CD4-positive, alpha-beta T cell (primary cell): ENCODE measurements around the gene PIP5K1B. TPM values are rescaled to one million over a fixed set of nuclear protein-coding genes. Genes with fewer than 3 reads are reported as not detected.

ENCODE experiments used
- ATAC-seq: fragments of 200-7000 bp; cut with Tn5 transposase; one replicate; pipeline ENCODE4 v1.10.0; 2022; ENCODE audit warnings: mild to moderate bottlenecking; ENCODE audit not compliant: poor library complexity
- CTCF ChIA-PET: fragments of 350-600 bp; sonication (Branson Sonifier 250); formaldehyde crosslinking; loops from one replicate; lab custom pipeline; 2021; ENCODE audit warnings: antibody characterized with exemption, inconsistent platforms; lab: Charles Lee
- POLR2A ChIA-PET: fragments of 350-600 bp; sonication (Branson Sonifier 250); formaldehyde crosslinking; loops from one replicate; lab custom pipeline; 2021; ENCODE audit warnings: antibody characterized with exemption, inconsistent platforms; lab: Charles Lee
- DNase-seq, 14 experiments: peaks; one replicate each; pipeline ENCODE4 v3.0.0-alpha.2; 2013 to 2020; ENCODE audit warnings: mixed read lengths in 2 of 14
- H3K27ac ChIP-seq, 2 donors: one replicate each; pipeline versions ENCODE4 v1.5.1 to v1.7.0; 2013; ENCODE audit warnings: low read length in 2 of 2, low read depth in 1 of 2, mild to moderate bottlenecking in 1 of 2
- H3K27me3 ChIP-seq, 2 experiments: 1 replicate in 1 of 2; 2 replicates in 1 of 2; pipeline versions ENCODE4 v1.6.1 to v1.7.0; 2013; ENCODE audit warnings: low read length in 2 of 2, control low read depth in 1 of 2, mild to moderate bottlenecking in 1 of 2, moderate library complexity in 1 of 2; ENCODE audit not compliant: insufficient read depth in 2 of 2, control insufficient read depth in 1 of 2
- H3K36me3 ChIP-seq: one replicate; pipeline ENCODE4 v1.6.1; 2013; ENCODE audit warnings: low read length, control low read depth; ENCODE audit not compliant: insufficient read depth
- H3K4me1 ChIP-seq: one replicate; pipeline ENCODE4 v1.6.1; 2013; ENCODE audit warnings: low read length, control low read depth; ENCODE audit not compliant: insufficient read depth
- H3K4me3 ChIP-seq: one replicate; pipeline ENCODE4 v1.5.1; 2013; ENCODE audit warnings: mild to moderate bottlenecking, low read length, moderate library complexity
- H3K9me3 ChIP-seq, 2 experiments: 1 replicate in 1 of 2; 2 replicates in 1 of 2; pipeline versions ENCODE4 v1.6.1 to v1.7.0; 2013; ENCODE audit warnings: low read length in 2 of 2, mild to moderate bottlenecking in 2 of 2, control low read depth in 1 of 2, moderate library complexity in 1 of 2; ENCODE audit not compliant: control insufficient read depth in 1 of 2, insufficient read depth in 1 of 2
- H3K27ac Mint-ChIP-seq: one replicate; pipeline ENCODE4 v1.8.0; 2020; ENCODE audit warnings: mixed read lengths
- H3K27me3 Mint-ChIP-seq: one replicate; pipeline ENCODE4 v1.8.0; 2021; ENCODE audit warnings: mixed read lengths
- H3K36me3 Mint-ChIP-seq: one replicate; pipeline ENCODE4 v1.8.0; 2021; ENCODE audit warnings: low read depth, mixed read lengths
- H3K4me1 Mint-ChIP-seq: one replicate; pipeline ENCODE4 v1.8.0; 2021; ENCODE audit warnings: low read depth, mixed read lengths
- H3K4me3 Mint-ChIP-seq: one replicate; pipeline ENCODE4 v1.8.0; 2020; ENCODE audit warnings: mild to moderate bottlenecking, mixed read lengths
- H3K9me3 Mint-ChIP-seq: one replicate; pipeline ENCODE4 v1.8.0; 2020; ENCODE audit warnings: mixed read lengths
- intact Hi-C, 2 experiments: fragments of 100-400 bp; cut with DNase I in 1 of 2; cut with micrococcal nuclease in 1 of 2; formaldehyde crosslinking; loops; one replicate each; pipeline versions ENCODE4 v1.15.1 to v1.9.0; 2023 to 2025; cut with DNase I, micrococcal nuclease
- total RNA-seq, 174 experiments: library from RNA in 2 of 174; stranded (reverse) in 2 of 174; gene quantifications; one replicate each; pipeline ENCODE4 v1.2.3 and lab custom pipeline; 2021 to 2026
- TF ChIP-seq, protein P1 (sequence below): fragments of 200-600 bp; IDR thresholded peaks from one replicate; pipeline ENCODE4 v1.8.0; 2022; ENCODE audit warnings: antibody characterized with exemption, mild to moderate bottlenecking

Gene PIP5K1B
- total RNA-seq, 2 experiments from 2014 or later: not detected

DNA sequence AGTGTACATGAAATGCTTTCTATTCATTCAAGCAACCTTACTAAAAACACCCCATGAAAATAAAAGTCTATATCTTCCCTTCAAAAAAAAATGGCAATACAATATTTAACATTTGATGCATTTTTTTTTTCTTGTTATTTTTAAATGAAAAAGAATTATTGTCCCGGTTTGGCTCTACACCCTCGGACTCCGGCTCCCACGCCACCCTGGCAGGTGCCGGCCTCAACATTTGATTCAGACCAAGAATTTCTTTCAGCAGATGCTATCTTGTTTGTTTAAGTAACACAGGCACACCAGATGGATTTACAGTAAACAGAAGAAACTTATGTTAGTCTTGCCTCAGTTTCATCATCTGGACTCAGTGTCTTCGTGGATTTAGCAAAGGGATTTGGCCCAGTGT, 162.0 kb downstream of the PIP5K1B start:
- intact Hi-C loops: no loop called here
- H3K36me3 ChIP-seq: no peaks in the 10 kb centered on the region
- no peaks in the 10 kb centered on the region for H3K36me3 Mint-ChIP-seq
- no peak overlapping the region for H3K4me3 ChIP-seq
- ATAC-seq (no peak), DNase-seq (no peak)
- no peaks in the 10 kb centered on the region for H3K4me1 Mint-ChIP-seq
- TF ChIP-seq, protein P1, sequence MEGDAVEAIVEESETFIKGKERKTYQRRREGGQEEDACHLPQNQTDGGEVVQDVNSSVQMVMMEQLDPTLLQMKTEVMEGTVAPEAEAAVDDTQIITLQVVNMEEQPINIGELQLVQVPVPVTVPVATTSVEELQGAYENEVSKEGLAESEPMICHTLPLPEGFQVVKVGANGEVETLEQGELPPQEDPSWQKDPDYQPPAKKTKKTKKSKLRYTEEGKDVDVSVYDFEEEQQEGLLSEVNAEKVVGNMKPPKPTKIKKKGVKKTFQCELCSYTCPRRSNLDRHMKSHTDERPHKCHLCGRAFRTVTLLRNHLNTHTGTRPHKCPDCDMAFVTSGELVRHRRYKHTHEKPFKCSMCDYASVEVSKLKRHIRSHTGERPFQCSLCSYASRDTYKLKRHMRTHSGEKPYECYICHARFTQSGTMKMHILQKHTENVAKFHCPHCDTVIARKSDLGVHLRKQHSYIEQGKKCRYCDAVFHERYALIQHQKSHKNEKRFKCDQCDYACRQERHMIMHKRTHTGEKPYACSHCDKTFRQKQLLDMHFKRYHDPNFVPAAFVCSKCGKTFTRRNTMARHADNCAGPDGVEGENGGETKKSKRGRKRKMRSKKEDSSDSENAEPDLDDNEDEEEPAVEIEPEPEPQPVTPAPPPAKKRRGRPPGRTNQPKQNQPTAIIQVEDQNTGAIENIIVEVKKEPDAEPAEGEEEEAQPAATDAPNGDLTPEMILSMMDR: no peak
- H3K4me3 Mint-ChIP-seq: no peak overlapping the region
- H3K27ac Mint-ChIP-seq: no peak overlapping the region
- H3K9me3 ChIP-seq: no peaks in the 10 kb centered on the region
- no peaks in the 10 kb centered on the region for H3K27me3 ChIP-seq
- H3K9me3 Mint-ChIP-seq: no peaks in the 10 kb centered on the region
- H3K27ac ChIP-seq: no peak overlapping the region
- POLR2A ChIA-PET: no interaction called here
- no peaks in the 10 kb centered on the region for H3K4me1 ChIP-seq
- CTCF ChIA-PET: no interaction called here
- no peaks in the 10 kb centered on the region for H3K27me3 Mint-ChIP-seq

DNA sequence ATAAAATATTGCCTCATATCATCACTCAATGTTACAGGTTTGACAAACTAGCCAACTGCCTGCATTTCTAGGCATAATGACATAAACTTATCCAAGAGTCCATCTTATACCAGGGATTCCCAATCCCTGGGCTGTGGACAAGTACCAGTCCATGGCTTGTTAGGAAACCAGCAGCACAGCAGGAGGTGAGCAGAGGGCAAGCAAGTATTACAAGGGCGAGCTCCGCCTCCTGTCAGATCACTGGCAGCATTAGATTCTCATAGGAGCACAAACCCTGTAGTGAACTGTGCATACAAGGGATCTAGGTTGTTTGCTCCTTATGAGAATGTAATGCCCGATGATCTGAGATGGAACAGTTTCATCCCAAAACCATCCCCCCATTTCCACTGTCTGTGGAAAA, 164.0 kb downstream of the PIP5K1B start:
- POLR2A ChIA-PET: no interaction called here
- no peak for DNase-seq
- H3K27me3 ChIP-seq: no peaks in the 10 kb centered on the region
- CTCF ChIA-PET: no interaction called here
- H3K4me1 Mint-ChIP-seq: no peaks in the 10 kb centered on the region
- ATAC-seq: no peak
- H3K27ac Mint-ChIP-seq: no peak overlapping the region
- H3K36me3 Mint-ChIP-seq: no peaks in the 10 kb centered on the region
- no peaks in the 10 kb centered on the region for H3K27me3 Mint-ChIP-seq
- no peaks in the 10 kb centered on the region for H3K9me3 Mint-ChIP-seq
- intact Hi-C loops: no loop called here
- H3K4me1 ChIP-seq: no peaks in the 10 kb centered on the region
- no peaks in the 10 kb centered on the region for H3K9me3 ChIP-seq
- H3K27ac ChIP-seq: no peak overlapping the region
- H3K36me3 ChIP-seq: no peaks in the 10 kb centered on the region
- H3K4me3 ChIP-seq: no peak overlapping the region
- H3K4me3 Mint-ChIP-seq: no peak overlapping the region
- TF ChIP-seq, protein P1: no peak

DNA sequence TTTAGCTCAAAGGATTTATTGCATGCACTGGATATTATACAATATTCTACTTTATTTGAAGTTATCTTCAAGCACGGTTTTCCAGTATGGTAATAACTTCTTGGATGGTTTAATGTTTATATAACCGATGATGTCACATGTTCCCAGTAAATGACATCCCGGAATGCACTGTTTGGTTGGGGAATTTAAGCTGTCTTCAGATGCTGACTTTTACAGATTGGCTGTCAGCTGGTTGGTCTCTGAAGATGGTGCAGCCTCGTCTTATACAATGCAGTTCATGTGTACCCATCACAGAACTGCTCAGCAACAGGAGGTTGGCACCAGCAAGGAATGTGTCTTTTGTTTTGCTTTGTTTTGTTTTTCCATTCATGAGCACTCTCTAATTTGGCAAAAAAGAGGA, 165.0 kb downstream of the PIP5K1B start:
- intact Hi-C loops: no loop called here
- Mint-ChIP-seq H3K4me1 (no peaks in the 10 kb centered on the region), H3K27ac (no peak overlapping the region), H3K27me3 (no peaks in the 10 kb centered on the region), H3K36me3 (no peaks in the 10 kb centered on the region), H3K4me3 (no peak overlapping the region), H3K9me3 (no peaks in the 10 kb centered on the region)
- no peaks in the 10 kb centered on the region for H3K9me3 ChIP-seq
- CTCF ChIA-PET: interaction anchor here (1.7 kb wide), 1 partner anchor 11 kb away, joined by 6 read pairs; no protein-coding TSS in a partner anchor
- DNase-seq (no peak), ATAC-seq (no peak)
- H3K36me3 ChIP-seq: no peaks in the 10 kb centered on the region
- H3K4me3 ChIP-seq: no peak overlapping the region
- POLR2A ChIA-PET: no interaction called here
- H3K27ac ChIP-seq: no peak overlapping the region
- TF ChIP-seq, protein P1: no peak
- H3K27me3 ChIP-seq: no peaks in the 10 kb centered on the region
- H3K4me1 ChIP-seq: no peaks in the 10 kb centered on the region
